Epithelial cell of proximal tubule (primary cell): ENCODE measurements around the gene DTNA. TPM values are rescaled to one million over a fixed set of nuclear protein-coding genes. Genes with fewer than 3 reads are reported as not detected.

Experiments
- DNase-seq: peaks from one replicate; pipeline ENCODE4 v3.0.0-alpha.2; 2011; ENCODE audit warnings: low read depth
- H3K4me3 ChIP-seq: 2 replicates; pipeline ENCODE4 v1.5.1; 2011; ENCODE audit warnings: low read depth, mild to moderate bottlenecking, low read length
- total RNA-seq: library from RNA; depleted of rRNA; stranded (reverse); fragments of >200 nt; gene quantifications from 2 replicates; pipeline ENCODE4 v1.2.3, GENCODE V29; 2015
- TF ChIP-seq, protein P1 (sequence below): conservative IDR thresholded peaks from 2 replicates; pipeline ENCODE4 v1.5.1; 2012; ENCODE audit warnings: low read depth, mild to moderate bottlenecking, low read length

The DTNA gene
- total RNA-seq, 1 donor from 2014 or later, result 15.2 TPM

DNA sequence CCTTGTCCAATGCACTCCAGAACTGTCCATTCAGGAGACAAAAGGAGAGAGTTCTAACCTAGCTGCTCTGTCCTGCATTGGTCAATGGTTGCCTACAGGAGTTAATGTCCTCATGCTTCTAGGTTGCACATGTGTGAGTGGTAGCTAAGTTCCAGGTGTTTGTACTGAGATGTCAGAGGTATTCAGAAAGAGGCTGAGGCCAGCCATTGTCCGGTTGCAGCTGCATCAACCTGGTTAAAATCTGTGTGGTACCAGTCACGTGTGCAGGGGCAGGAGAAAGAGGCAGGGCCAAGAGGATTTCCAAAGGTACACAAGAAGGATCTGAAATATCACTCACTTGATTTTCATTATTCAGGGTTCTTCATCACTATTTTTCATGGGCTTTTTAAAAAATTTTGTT lies 70.8 kb downstream of the DTNA start:
- no peak overlapping the region for H3K4me3 ChIP-seq
- DNase-seq, result no peak
- TF ChIP-seq, protein P1, sequence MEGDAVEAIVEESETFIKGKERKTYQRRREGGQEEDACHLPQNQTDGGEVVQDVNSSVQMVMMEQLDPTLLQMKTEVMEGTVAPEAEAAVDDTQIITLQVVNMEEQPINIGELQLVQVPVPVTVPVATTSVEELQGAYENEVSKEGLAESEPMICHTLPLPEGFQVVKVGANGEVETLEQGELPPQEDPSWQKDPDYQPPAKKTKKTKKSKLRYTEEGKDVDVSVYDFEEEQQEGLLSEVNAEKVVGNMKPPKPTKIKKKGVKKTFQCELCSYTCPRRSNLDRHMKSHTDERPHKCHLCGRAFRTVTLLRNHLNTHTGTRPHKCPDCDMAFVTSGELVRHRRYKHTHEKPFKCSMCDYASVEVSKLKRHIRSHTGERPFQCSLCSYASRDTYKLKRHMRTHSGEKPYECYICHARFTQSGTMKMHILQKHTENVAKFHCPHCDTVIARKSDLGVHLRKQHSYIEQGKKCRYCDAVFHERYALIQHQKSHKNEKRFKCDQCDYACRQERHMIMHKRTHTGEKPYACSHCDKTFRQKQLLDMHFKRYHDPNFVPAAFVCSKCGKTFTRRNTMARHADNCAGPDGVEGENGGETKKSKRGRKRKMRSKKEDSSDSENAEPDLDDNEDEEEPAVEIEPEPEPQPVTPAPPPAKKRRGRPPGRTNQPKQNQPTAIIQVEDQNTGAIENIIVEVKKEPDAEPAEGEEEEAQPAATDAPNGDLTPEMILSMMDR, result no peak

DNA sequence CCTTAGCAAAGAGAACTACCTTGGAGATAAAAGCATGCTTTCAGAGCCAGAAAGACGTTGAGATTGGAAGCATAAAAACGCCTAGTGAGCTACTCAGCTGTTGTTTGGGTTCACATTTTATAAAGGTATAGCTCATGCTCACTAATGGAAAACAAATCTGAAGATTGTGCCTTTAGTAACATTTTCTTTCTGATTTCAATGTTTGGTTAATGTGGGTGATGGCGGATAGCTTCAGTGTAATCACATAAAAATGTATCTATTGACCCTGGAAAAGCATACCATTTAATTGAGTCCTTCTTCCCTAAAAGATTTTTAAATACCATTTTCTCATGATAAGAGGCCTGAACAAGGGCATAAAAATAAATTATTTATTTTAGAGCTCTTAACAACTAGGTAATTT lies 73.4 kb downstream of the DTNA start:
- TF ChIP-seq, protein P1, result no peak
- H3K4me3 ChIP-seq, result no peak overlapping the region
- DNase-seq, result no peak

DNA sequence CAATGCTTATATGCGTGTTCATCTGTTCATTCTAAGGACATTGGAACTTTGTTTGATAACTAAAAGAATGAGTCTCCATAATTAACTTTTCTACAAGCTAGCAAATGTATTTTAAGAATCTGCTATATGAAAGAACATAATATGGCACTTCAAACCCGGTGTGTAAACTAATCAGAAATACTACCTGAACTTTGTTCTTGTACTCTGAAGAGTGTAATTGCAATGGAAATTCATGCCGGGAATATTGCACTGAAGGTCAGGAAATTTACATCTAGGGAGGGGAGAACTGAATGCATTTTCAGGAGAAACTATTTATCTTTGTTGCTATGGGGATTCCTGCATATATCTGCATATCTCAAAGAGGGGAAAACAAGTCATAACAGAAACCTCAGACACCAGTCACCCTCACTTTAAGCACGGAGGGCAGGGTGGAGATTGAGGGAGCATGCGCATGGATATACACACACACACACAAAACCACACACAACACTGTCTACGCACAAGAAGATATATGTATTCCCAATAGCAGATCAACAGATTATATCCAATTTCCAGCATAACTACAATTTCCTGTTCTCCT lies 76.2 kb downstream of the DTNA start:
- TF ChIP-seq, protein P1, result no peak
- no peak for DNase-seq
- no peak overlapping the region for H3K4me3 ChIP-seq

DNA sequence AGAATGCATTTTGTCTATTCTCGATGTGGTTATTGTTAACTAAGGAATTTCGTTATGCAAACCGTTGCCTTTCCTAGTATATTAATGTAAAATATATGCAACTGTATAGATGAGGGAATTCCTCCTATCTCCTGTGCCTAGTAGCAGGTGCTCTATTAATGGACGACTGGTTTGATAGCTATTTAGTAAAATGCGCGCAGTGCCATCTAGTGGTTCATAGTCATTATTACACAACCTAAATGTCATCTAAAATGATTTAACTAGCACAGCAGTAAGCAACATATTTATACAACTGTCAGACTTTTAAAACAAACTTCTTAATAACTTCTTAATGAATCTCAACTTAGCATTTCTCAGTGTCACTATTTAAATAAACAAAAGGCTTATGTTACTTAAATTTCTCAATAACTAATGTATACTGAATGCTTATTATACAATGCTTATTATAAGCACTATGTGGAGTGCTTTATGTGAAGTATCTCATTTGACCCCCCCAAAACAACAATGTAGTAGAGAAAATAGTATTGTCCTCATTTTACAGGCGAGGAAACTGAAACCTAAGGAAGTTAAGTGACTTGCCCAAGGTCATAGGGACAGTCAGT lies 77.9 kb downstream of the DTNA start:
- no peak for DNase-seq
- TF ChIP-seq, protein P1, result peak; percentile 68
- H3K4me3 ChIP-seq, result no peak overlapping the region

DNA sequence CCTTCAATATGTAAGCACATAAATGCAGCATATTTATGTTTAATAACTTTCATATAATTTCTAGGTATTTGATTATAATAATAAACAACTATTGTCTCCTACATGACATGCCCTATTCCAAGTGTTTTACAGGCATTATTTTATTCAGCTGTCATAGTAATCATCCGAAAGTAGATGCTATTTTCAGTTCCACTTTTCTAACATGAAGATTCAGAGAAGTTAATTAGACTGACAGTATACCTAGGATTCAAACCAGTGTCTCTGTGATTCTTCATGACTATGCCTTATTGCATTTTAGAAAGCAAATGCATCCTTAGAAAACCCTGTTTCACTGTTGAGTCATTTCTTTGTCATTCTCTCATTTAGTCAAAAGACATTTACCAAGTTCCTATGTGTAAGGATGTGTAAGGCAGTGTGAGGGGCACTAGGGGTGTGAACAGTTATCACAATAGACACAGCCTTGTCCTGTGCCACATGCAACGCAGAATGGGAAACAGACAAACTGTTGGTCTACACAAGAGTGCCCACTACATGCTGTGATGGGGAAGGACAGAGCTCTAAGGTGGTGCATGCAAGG lies 79.8 kb downstream of the DTNA start:
- no peak for DNase-seq
- no peak overlapping the region for H3K4me3 ChIP-seq
- TF ChIP-seq, protein P1, result no peak

DNA sequence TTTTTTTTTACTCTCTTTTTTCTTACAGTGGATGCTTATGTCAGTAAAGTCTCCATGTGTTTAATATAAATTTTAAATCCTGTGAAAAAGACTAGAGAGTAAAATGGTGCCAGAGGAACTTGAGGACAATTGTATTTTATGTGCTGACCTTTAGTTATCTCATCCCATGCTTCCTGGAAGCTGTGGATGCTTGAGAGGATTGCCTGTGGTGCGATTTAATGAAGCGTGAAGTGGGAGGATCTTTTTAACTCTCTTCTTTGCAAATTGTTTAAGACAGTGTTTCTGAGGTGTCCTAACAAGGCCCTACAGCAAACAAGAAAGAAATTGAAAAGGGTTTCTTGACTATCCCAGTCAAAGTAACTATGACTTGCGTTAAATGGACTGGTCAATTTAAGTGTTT lies 84.2 kb downstream of the DTNA start:
- no peak for DNase-seq
- no peak overlapping the region for H3K4me3 ChIP-seq
- TF ChIP-seq, protein P1, result no peak
